Mononuclear cell (primary cell): ENCODE data around the gene SGPL1. TPM values are rescaled to one million over a fixed set of nuclear protein-coding genes. Genes with fewer than 3 reads are reported as not detected.

Source experiments
- H3K27me3 ChIP-seq: 2 replicates; pipeline ENCODE4 v1.6.0; 2011; ENCODE audit warnings: low read length, control low read depth; ENCODE audit not compliant: insufficient read depth
- H3K4me1 ChIP-seq: 2 replicates; pipeline ENCODE4 v1.5.1; 2011; ENCODE audit warnings: mild to moderate bottlenecking, low read length, control low read depth; ENCODE audit not compliant: insufficient read depth
- H3K4me3 ChIP-seq: 2 replicates; pipeline ENCODE4 v1.5.1; 2011; ENCODE audit warnings: mild to moderate bottlenecking, low read length, moderate library complexity
- H3K9me3 ChIP-seq: 2 replicates; pipeline ENCODE4 v1.5.1; 2011; ENCODE audit warnings: low read depth, mild to moderate bottlenecking, control low read depth, low read length
- total RNA-seq: library from RNA; depleted of rRNA; stranded (reverse); fragments of >200 nt; gene quantifications from one replicate; pipeline ENCODE4 v1.2.3, GENCODE V29; 2012

SGPL1 gene
- total RNA-seq, 1 donor, result 25.6 TPM

DNA sequence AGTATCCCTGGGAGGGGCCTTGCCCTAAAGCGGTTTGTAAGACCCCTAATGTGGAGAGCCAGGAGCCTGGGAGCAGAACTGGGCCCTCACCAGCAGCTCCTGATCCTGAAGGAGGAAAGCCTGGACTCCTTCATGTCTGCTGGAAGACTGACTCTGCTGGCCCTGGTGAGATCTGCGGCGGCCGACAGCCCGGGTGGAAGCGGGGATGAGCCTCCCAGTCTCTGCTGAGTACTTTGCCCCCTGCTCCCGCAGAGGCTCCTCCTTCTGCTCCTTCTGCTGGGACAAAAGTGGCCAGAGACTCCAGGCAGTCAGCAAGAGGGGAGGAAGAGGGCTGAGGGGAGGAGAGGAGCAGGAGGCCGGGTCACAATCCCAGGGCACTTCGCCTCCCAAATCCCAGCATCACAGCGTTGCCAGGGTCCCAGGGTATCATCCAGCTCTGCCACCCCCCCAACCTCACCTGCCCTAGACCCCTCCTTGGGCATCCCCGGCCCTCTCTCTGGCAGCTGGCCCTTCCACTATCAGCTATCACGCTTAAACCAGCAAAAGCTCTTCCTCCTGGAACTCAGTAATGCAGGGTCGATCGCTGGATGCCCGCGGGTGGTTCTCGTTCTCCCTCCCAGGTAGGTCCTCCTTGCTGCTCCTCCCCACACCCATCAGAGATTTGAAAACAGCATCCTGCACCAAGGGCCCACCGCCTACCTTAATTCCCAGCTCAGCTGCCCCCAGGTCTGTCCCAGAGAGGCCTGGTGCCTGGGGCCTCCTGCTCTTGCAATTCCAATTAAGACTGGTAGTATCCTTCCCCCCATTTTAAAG lies 38.5 kb upstream of the SGPL1 start:
- Histone ChIP-seq H3K27me3 (no peaks in the 10 kb centered on the region), H3K9me3 (no peaks in the 10 kb centered on the region), H3K4me1 (no peaks in the 10 kb centered on the region), H3K4me3 (no peak overlapping the region)

- Histone ChIP-seq H3K4me1 (peaks cover 4% of the 10 kb centered on the region), H3K27me3 (no peaks in the 10 kb centered on the region), H3K9me3 (no peaks in the 10 kb centered on the region), H3K4me3 (no peak overlapping the region)
Observed at GRCh38 chr10:70778267-70778924, 37.4 kb upstream of the SGPL1 start.

DNA sequence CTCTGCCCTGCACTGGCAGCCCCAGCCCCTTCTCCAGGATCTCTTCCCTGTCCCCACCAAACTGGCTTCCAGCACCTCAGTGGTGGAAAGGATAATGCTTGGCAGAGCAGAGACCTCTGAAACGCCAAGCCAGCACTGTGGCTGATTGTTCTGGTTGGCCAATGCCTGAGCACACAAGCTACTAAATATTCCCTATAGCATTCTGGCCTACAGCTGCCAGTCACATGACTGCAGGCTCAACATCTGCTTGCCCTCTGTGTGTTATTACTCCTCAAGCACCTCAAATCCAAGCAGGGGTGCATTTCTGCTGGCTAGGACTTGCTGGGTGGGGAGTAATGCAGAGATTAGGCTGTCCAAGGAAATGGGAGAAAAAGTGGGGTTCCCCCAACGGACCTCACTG lies 36.7 kb upstream of the SGPL1 start:
- Histone ChIP-seq H3K27me3 (no peaks in the 10 kb centered on the region), H3K4me3 (no peak overlapping the region)

DNA sequence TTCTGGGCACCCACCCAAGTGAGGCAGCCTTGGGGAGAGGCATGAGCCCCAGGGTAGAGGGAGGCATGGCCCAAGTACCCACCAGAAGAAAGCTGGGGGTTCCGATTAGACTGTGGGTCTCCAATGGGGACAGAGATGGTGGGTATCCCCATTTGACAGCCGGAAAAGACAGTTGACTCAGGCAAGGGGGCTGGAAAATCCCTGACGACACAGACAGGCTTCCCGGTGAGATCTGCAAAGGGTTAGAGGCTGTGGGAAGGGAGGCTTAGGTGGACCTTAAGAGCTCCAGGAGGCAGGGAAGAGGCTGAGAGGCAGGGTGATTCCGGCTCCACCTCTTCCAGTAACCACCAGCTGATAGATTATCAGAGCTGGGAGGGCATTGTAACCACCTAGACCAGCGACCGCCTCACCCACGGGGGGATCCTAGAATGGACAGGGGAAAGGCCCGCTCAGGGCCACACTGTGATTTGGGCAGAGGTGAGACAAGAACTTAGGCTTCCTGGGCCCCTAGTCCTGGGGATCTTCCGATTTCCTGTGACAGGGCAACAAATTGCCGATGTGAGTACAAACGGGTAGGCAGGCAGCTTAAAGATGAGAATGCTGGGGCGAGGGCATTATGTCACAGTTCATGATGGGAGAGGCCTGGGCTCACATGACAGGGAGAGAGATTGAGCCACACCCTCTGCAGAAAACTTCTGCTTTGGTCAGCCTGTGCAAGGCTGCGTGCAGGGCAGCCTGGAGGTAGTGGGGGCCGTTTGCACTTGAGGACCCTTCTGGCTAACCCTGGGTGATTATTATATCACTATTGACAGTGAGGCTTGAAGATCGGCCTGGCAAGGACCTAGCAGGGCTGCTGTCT lies 36.0 kb upstream of the SGPL1 start:
- Histone ChIP-seq H3K9me3 (no peaks in the 10 kb centered on the region), H3K4me1 (peaks cover 9% of the 10 kb centered on the region), H3K4me3 (no peak overlapping the region), H3K27me3 (no peaks in the 10 kb centered on the region)

More for the DNA sequence above, 36.7 kb upstream of the SGPL1 start:
- Histone ChIP-seq H3K4me1 (peaks cover 4% of the 10 kb centered on the region), H3K9me3 (no peaks in the 10 kb centered on the region)

- H3K4me1 ChIP-seq, result peaks cover 15% of the 10 kb centered on the region
- H3K27me3 ChIP-seq, result no peaks in the 10 kb centered on the region
- no peak overlapping the region for H3K4me3 ChIP-seq
- no peaks in the 10 kb centered on the region for H3K9me3 ChIP-seq
Observed at GRCh38 chr10:70780370-70780760, 35.4 kb upstream of the SGPL1 start.

- Histone ChIP-seq H3K4me1 (peaks cover 17% of the 10 kb centered on the region), H3K27me3 (no peaks in the 10 kb centered on the region), H3K9me3 (no peaks in the 10 kb centered on the region), H3K4me3 (no peak overlapping the region)
Observed at GRCh38 chr10:70780772-70781171, 35.0 kb upstream of the SGPL1 start.

- H3K27me3 ChIP-seq, result no peaks in the 10 kb centered on the region
- H3K9me3 ChIP-seq, result no peaks in the 10 kb centered on the region
- H3K4me1 ChIP-seq, result peaks cover 17% of the 10 kb centered on the region
- no peak overlapping the region for H3K4me3 ChIP-seq
Observed at GRCh38 chr10:70781461-70782051, 34.2 kb upstream of the SGPL1 start.

- Histone ChIP-seq H3K27me3 (no peaks in the 10 kb centered on the region), H3K9me3 (no peaks in the 10 kb centered on the region), H3K4me3 (no peak overlapping the region), H3K4me1 (peaks cover 17% of the 10 kb centered on the region)
Observed at GRCh38 chr10:70782086-70782745, 33.5 kb upstream of the SGPL1 start.

- Histone ChIP-seq H3K9me3 (no peaks in the 10 kb centered on the region), H3K4me1 (peaks cover 17% of the 10 kb centered on the region), H3K4me3 (no peak overlapping the region), H3K27me3 (no peaks in the 10 kb centered on the region)
Observed at GRCh38 chr10:70782746-70783680, 32.7 kb upstream of the SGPL1 start.

- no peaks in the 10 kb centered on the region for H3K9me3 ChIP-seq
Observed at GRCh38 chr10:70784016-70784415, 31.7 kb upstream of the SGPL1 start.

GRCh38 chr10:70784471-70784870 lies 31.3 kb upstream of the SGPL1 start:
- Histone ChIP-seq H3K4me3 (no peak overlapping the region), H3K4me1 (peaks cover 17% of the 10 kb centered on the region), H3K9me3 (no peaks in the 10 kb centered on the region), H3K27me3 (no peaks in the 10 kb centered on the region)

More at GRCh38 chr10:70784016-70784415, 31.7 kb upstream of the SGPL1 start:
- H3K27me3 ChIP-seq, result no peaks in the 10 kb centered on the region
- H3K4me1 ChIP-seq, result peaks cover 17% of the 10 kb centered on the region
- H3K4me3 ChIP-seq, result no peak overlapping the region

GRCh38 chr10:70785190-70785589 lies 30.6 kb upstream of the SGPL1 start, which contains the start of gene TBATA:
TSS of gene TBATA (minus strand) at chr10:70785377. CDS start at chr10:70783379, 1,998 bp downstream.
- peaks cover 17% of the 10 kb centered on the region for H3K4me1 ChIP-seq
- H3K4me3 ChIP-seq, result no peak within 1 kb of the TSS
- H3K27me3 ChIP-seq, result no peaks in the 10 kb centered on the region
- no peaks in the 10 kb centered on the region for H3K9me3 ChIP-seq

DNA sequence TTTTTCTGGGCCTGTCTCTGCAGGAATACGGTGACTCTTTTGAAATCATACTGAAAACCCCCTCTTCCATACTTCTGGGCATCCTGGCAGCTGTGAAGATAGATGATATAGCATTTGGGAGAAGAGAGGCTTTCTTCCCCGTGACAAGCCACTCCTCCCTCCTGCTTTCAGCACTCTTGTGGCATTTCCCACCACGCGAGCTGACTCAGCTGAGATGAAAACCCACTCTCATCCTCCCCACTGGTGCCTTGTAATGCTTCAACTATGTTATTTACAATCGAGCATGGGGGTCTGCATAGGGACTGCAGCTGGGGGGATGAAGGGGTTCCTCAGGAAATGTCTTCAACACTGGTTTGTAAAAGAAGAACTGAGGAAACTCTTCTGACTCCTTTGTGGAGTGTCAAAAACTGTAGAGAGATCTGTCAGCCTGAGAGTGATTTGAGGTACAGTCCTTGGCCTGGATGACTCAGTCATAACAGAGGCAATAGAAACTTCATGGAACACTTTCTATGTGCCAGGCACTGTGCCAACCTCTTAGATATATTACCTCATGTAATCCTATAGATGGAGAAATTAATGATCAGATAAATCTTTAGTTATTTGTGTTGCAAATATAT lies 28.8 kb upstream of the SGPL1 start:
- Histone ChIP-seq H3K4me1 (peaks cover 17% of the 10 kb centered on the region), H3K27me3 (no peaks in the 10 kb centered on the region), H3K9me3 (no peaks in the 10 kb centered on the region), H3K4me3 (no peak overlapping the region)
